Measurements from ENCODE around the gene EEF1AKMT4. TPM values are rescaled to one million over a fixed set of nuclear protein-coding genes. Genes with fewer than 3 reads are reported as not detected.
A peak's percentile ranks its signal among the peaks of the same experiment; 100 is the strongest.

Gene EEF1AKMT4
- total and polyA plus RNA-seq, 8 donors, result 0.73 to 18.5 (median 6.1) TPM; not detected in 1

- 78 to 84% (median 80%) methylated on average over 7 of the region's 7 CpGs for whole genome bisulfite sequencing, 5 donors
Observed at GRCh38 chr3:184239708-184240107, 9.8 kb upstream of the EEF1AKMT4 start.

GRCh38 chr3:184240384-184241140, 8.9 kb upstream of the EEF1AKMT4 start:
- no peak for TF ChIP-seq POLR2A (IDR thresholded peaks at IDR 0.05)
- TF ChIP-seq EP300 (IDR thresholded peaks at IDR 0.05), result no peak
- TF ChIP-seq POLR2AphosphoS5 (IDR thresholded peaks at IDR 0.05), result no peak
- TF ChIP-seq, protein P1, sequence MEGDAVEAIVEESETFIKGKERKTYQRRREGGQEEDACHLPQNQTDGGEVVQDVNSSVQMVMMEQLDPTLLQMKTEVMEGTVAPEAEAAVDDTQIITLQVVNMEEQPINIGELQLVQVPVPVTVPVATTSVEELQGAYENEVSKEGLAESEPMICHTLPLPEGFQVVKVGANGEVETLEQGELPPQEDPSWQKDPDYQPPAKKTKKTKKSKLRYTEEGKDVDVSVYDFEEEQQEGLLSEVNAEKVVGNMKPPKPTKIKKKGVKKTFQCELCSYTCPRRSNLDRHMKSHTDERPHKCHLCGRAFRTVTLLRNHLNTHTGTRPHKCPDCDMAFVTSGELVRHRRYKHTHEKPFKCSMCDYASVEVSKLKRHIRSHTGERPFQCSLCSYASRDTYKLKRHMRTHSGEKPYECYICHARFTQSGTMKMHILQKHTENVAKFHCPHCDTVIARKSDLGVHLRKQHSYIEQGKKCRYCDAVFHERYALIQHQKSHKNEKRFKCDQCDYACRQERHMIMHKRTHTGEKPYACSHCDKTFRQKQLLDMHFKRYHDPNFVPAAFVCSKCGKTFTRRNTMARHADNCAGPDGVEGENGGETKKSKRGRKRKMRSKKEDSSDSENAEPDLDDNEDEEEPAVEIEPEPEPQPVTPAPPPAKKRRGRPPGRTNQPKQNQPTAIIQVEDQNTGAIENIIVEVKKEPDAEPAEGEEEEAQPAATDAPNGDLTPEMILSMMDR (IDR thresholded peaks at IDR 0.05), result no peak
- WGBS, 5 donors, result 62 to 79% (median 75%) methylated on average over 2 to 4 of the region's 4 CpGs
- no peaks in the 10 kb centered on the region for H3K9me3 ChIP-seq
- no peak overlapping the region for H3K4me3 ChIP-seq
- H3K36me3 ChIP-seq, result peaks cover 31 to 38% (median 37%) of the 10 kb centered on the region in 4 donors
- DNase-seq, result peak in 1 of 2 donors; percentile 72
- peaks cover 10 to 15% (median 12%) of the 10 kb centered on the region in 4 donors for H3K4me1 ChIP-seq
- intact Hi-C loops (cut with DNase I; ENCODE audit: low total_unique reads), result loop anchor here (10.0 kb wide), 1 partner anchor 56 kb away; the partner anchor contains the start of gene ABCF3
- H3K27me3 ChIP-seq, result peaks cover 0 to 33% (median 0%) of the 10 kb centered on the region in 3 donors
- H3K27ac ChIP-seq, result no peak overlapping the region

More at GRCh38 chr3:184239708-184240107, 9.8 kb upstream of the EEF1AKMT4 start:
- no peak overlapping the region for H3K4me3 ChIP-seq
- peaks cover 10 to 15% (median 12%) of the 10 kb centered on the region in 4 donors for H3K4me1 ChIP-seq
- intact Hi-C loops (cut with DNase I; ENCODE audit: low total_unique reads), result loop anchor here (10.0 kb wide), 2 partner anchors 55 to 345 kb away; partner anchors contain the start of gene ABCF3
- no peak for DNase-seq
- no peak overlapping the region for H3K27ac ChIP-seq
- TF ChIP-seq POLR2A (IDR thresholded peaks at IDR 0.05) (no peak), POLR2AphosphoS5 (IDR thresholded peaks at IDR 0.05) (no peak)
- TF ChIP-seq, protein P1 (IDR thresholded peaks at IDR 0.05), result no peak
- H3K36me3 ChIP-seq, result peaks cover 22 to 30% (median 28%) of the 10 kb centered on the region in 4 donors
- H3K27me3 ChIP-seq, result peaks cover 0 to 38% (median 0%) of the 10 kb centered on the region in 3 donors
- no peaks in the 10 kb centered on the region for H3K9me3 ChIP-seq

DNA sequence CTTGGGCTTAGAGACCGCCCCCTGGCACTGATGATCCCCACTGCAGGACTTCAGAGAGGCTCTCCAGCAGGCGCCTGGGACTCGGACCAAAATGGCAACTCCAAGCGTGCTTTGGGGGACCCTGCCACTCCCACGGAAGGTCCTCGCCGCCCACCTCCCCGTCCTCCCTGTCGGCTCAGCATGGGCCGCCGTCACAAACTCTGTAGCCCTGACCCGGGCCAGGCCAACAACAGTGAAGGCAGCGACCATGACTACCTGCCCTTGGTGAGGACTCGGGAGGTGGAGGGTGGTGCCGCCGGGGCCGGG, 8.4 kb upstream of the EEF1AKMT4 start:
- Histone ChIP-seq H3K36me3 (peaks cover 34 to 42% (median 40%) of the 10 kb centered on the region in 4 donors), H3K27ac (no peak overlapping the region), H3K4me3 (peak overlapping the region in 1 of 4 donors; percentile 35), H3K27me3 (peaks cover 0 to 33% (median 0%) of the 10 kb centered on the region in 3 donors), H3K9me3 (no peaks in the 10 kb centered on the region), H3K4me1 (peaks cover 10 to 15% (median 12%) of the 10 kb centered on the region in 4 donors)
- intact Hi-C loops (cut with DNase I; ENCODE audit: low total_unique reads), result loop anchor here (10.0 kb wide), 1 partner anchor 56 kb away; the partner anchor contains the start of gene ABCF3
- 28 to 42% (median 40%) methylated on average over 11 to 17 of the region's 17 CpGs for WGBS, 5 donors
- no peak for TF ChIP-seq POLR2A (IDR thresholded peaks at IDR 0.05)
- TF ChIP-seq, protein P1 (IDR thresholded peaks at IDR 0.05), result no peak
- no peak for TF ChIP-seq EP300 (IDR thresholded peaks at IDR 0.05)
- TF ChIP-seq POLR2AphosphoS5 (IDR thresholded peaks at IDR 0.05), result no peak
- DNase-seq, result no peak

DNA sequence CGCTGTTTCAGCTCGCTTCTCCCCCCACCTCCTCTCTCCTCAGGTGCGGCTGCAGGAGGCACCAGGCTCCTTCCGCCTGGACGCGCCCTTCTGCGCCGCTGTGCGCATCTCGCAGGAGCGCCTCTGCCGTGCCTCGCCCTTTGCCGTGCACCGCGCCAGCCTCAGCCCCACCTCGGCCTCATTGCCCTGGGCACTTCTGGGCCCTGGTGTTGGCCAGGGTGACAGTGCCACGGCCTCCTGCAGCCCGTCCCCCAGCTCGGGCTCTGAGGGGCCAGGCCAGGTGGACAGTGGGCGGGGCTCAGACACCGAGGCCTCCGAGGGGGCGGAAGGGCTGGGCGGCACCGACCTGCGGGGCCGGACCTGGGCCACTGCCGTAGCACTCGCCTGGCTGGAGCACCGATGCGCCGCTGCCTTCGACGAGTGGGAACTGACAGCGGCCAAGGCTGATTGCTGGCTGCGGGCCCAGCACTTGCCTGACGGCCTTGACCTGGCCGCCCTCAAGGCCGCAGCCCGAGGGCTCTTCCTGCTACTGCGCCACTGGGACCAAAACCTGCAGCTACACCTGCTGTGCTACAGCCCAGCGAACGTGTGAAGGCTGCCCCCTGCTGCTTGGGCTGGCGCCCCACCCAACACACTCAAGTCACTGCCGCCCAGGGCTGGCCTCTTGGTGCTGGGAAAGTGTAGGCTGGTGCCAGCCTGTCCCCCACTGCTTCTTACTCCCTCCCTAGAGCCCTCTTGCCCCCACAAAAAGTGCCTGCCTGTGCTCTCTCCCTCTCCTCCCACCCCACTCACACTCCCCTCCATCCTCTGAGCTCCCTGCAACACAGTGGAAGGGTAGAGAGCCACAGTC, 7.8 kb upstream of the EEF1AKMT4 start:
- Histone ChIP-seq H3K9me3 (no peaks in the 10 kb centered on the region), H3K4me3 (peak overlapping the region; percentile 16 to 35 (median 20)), H3K4me1 (peaks cover 10 to 15% (median 12%) of the 10 kb centered on the region in 4 donors), H3K27me3 (peaks cover 0 to 33% (median 0%) of the 10 kb centered on the region in 3 donors), H3K36me3 (peaks cover 34 to 42% (median 40%) of the 10 kb centered on the region in 4 donors), H3K27ac (peak overlapping the region in 1 of 5 donors; percentile 35)
- peak; percentile 76 to 89 for DNase-seq
- intact Hi-C loops (cut with DNase I; ENCODE audit: low total_unique reads), result loop anchor here (10.0 kb wide), 1 partner anchor 57 kb away; the partner anchor contains the start of gene ABCF3
- TF ChIP-seq POLR2AphosphoS5 (IDR thresholded peaks at IDR 0.05) (peak in 1 of 3 donors; percentile 47), POLR2A (IDR thresholded peaks at IDR 0.05) (no peak)
- TF ChIP-seq, protein P1 (IDR thresholded peaks at IDR 0.05), result peak in 5 of 7 experiments; percentile 21 to 66 (median 44)
- 16 to 40% (median 24%) methylated on average over 18 to 46 of the region's 46 CpGs for WGBS, 5 donors

Measured in stomach (tissue), 9 donors.